ENCODE results near the gene PHC1. TPM values are rescaled to one million over a fixed set of nuclear protein-coding genes. Genes with fewer than 3 reads are reported as not detected.
"Not testable (repeated sequence)": the region's sequence is repeated elsewhere in the genome, so short reads cannot be mapped to it uniquely, and the experiment has no call there.

PHC1 gene
- total and polyA plus RNA-seq, 7 donors: 11.3 to 27.1 (median 17.7) TPM

- Histone ChIP-seq H3K4me1 (peaks cover 12% of the 10 kb centered on the region), H3K27me3 (ENCODE audit: insufficient read depth in 3 of 3, low read length in 2 of 3) (no peaks in the 10 kb centered on the region), H3K4me3 (peak overlapping the region; percentile 84), H3K36me3 (ENCODE audit: insufficient read depth in 1 of 2, low read depth in 1 of 2) (peaks cover 0 to 18% of the 10 kb centered on the region in 2 donors), H3K9me3 (no peaks in the 10 kb centered on the region), H3K27ac (peak overlapping the region; percentile 50)
- ATAC-seq (peak; percentile 50 to 67 (median 62)), DNase-seq (peak; percentile 35 to 60)
- WGBS, 3 donors: 1 to 2% (median 1%) methylated on average over 22 to 30 of the region's 35 CpGs
- TF ChIP-seq, protein P1, sequence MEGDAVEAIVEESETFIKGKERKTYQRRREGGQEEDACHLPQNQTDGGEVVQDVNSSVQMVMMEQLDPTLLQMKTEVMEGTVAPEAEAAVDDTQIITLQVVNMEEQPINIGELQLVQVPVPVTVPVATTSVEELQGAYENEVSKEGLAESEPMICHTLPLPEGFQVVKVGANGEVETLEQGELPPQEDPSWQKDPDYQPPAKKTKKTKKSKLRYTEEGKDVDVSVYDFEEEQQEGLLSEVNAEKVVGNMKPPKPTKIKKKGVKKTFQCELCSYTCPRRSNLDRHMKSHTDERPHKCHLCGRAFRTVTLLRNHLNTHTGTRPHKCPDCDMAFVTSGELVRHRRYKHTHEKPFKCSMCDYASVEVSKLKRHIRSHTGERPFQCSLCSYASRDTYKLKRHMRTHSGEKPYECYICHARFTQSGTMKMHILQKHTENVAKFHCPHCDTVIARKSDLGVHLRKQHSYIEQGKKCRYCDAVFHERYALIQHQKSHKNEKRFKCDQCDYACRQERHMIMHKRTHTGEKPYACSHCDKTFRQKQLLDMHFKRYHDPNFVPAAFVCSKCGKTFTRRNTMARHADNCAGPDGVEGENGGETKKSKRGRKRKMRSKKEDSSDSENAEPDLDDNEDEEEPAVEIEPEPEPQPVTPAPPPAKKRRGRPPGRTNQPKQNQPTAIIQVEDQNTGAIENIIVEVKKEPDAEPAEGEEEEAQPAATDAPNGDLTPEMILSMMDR (IDR thresholded peaks at IDR 0.05): no peak
- intact Hi-C loops (cut with DNase I): loop anchor here in 1 of 2 donors (5.0 to 10.0 kb wide), 2 partner anchors 32 to 130 kb away; partner anchors contain the start of gene M6PR
Observed at GRCh38 chr12:8914716-8915526, 612 bp downstream of the PHC1 start.

GRCh38 chr12:8916154-8916553 lies 1.8 kb downstream of the PHC1 start:
- no peak overlapping the region for H3K4me3 ChIP-seq
- no peak for ATAC-seq

DNA sequence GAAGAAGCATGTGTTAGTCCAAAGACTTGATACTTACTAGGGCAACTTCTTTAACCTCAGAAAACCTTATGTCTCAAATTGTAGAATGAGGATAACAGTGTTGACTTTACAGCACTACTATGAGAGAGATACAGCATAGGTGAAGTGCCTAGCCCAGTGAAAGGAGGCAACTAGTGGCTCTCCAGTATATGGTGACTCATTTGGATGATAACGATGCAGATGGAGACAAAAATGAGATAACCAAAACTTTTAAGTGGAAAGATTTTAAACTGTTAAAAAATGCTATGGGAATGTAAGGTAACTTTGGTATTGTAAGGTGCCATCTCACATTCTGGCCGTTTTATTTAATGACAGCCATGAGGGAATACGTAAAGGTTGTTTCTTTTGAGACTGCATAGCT lies 2.7 kb downstream of the PHC1 start:
- intact Hi-C loops (cut with DNase I): loop anchor here in 1 of 2 donors (10.0 kb wide), 1 partner anchor 128 kb away; no protein-coding TSS in a partner anchor
- H3K27ac ChIP-seq: no peak overlapping the region
- no peak overlapping the region for H3K4me3 ChIP-seq
- H3K4me1 ChIP-seq: peaks cover 12% of the 10 kb centered on the region
- H3K9me3 ChIP-seq: no peaks in the 10 kb centered on the region
- H3K36me3 ChIP-seq (ENCODE audit: insufficient read depth in 1 of 2, low read depth in 1 of 2): peaks cover 0 to 39% of the 10 kb centered on the region in 2 donors
- no peak for ATAC-seq
- no peak for DNase-seq
- 71 to 87% (median 80%) methylated on average over 3 of the region's 3 CpGs for whole genome bisulfite sequencing, 3 donors
- TF ChIP-seq, protein P1 (IDR thresholded peaks at IDR 0.05): no peak
- H3K27me3 ChIP-seq (ENCODE audit: insufficient read depth in 3 of 3, low read length in 2 of 3): no peaks in the 10 kb centered on the region

More at GRCh38 chr12:8916154-8916553, 1.8 kb downstream of the PHC1 start:
- H3K36me3 ChIP-seq (ENCODE audit: insufficient read depth in 1 of 2, low read depth in 1 of 2): peaks cover 0 to 31% of the 10 kb centered on the region in 2 donors
- H3K27me3 ChIP-seq (ENCODE audit: insufficient read depth in 3 of 3, low read length in 2 of 3): no peaks in the 10 kb centered on the region
- intact Hi-C loops (cut with DNase I): loop anchor here in 1 of 2 donors (10.0 kb wide), 1 partner anchor 129 kb away; no protein-coding TSS in a partner anchor
- no peak for DNase-seq
- H3K27ac ChIP-seq: no peak overlapping the region
- TF ChIP-seq, protein P1 (IDR thresholded peaks at IDR 0.05): no peak
- peaks cover 12% of the 10 kb centered on the region for H3K4me1 ChIP-seq
- H3K9me3 ChIP-seq: no peaks in the 10 kb centered on the region

- DNase-seq (no peak), ATAC-seq (no peak)
- TF ChIP-seq, protein P1 (IDR thresholded peaks at IDR 0.05): no peak
- H3K9me3 ChIP-seq: no peaks in the 10 kb centered on the region
- WGBS, 3 donors: 32 to 55% (median 42%) methylated on average over 1 of the region's 1 CpG
- H3K27me3 ChIP-seq (ENCODE audit: insufficient read depth in 3 of 3, low read length in 2 of 3): no peaks in the 10 kb centered on the region
- intact Hi-C loops (cut with DNase I): loop anchor here in 1 of 2 donors (10.0 kb wide), 1 partner anchor 127 kb away; no protein-coding TSS in a partner anchor
- H3K27ac ChIP-seq: no peak overlapping the region
- H3K4me1 ChIP-seq: peaks cover 12% of the 10 kb centered on the region
- no peak overlapping the region for H3K4me3 ChIP-seq
- peaks cover 0 to 46% of the 10 kb centered on the region in 2 donors for H3K36me3 ChIP-seq (ENCODE audit: insufficient read depth in 1 of 2, low read depth in 1 of 2)
Observed at GRCh38 chr12:8917751-8918150, 3.4 kb downstream of the PHC1 start.

DNA sequence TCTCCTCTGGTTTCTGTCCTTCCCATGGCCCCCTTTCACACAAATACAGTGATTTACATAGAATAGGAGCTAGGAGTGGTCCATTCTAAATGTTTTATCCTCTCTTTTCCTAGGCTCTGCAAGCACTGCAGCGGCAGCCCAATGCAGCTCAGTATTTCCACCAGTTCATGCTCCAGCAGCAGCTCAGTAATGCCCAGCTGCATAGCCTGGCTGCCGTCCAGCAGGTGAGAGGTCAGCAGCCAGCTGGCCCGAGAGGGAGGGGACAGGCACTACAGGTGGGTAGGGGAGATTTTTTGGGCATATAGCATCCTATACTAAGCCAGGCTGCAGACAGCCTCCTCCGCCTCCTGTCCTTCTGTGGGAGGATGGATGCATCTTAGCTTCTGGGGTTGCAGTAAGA lies 5.3 kb downstream of the PHC1 start:
- peaks cover 0 to 59% of the 10 kb centered on the region in 2 donors for H3K36me3 ChIP-seq (ENCODE audit: insufficient read depth in 1 of 2, low read depth in 1 of 2)

More for the DNA sequence above, 5.3 kb downstream of the PHC1 start:
- not testable (repeated sequence) for H3K4me1 ChIP-seq; H3K27me3 ChIP-seq (ENCODE audit: insufficient read depth in 3 of 3, low read length in 2 of 3); H3K4me3 ChIP-seq; ATAC-seq; H3K9me3 ChIP-seq; DNase-seq; H3K27ac ChIP-seq
- intact Hi-C loops (cut with DNase I): loop anchor here in 1 of 2 donors (10.0 kb wide), 1 partner anchor 125 kb away; no protein-coding TSS in a partner anchor
- 80 to 85% (median 82%) methylated on average over 4 of the region's 4 CpGs for WGBS, 3 donors

Data from psoas muscle (tissue), 8 donors.